CD1c-positive myeloid dendritic cell (primary cell): ENCODE results near the gene SLITRK5.

ENCODE experiments used
- DNase-seq: peaks from one replicate; pipeline ENCODE4 v3.0.0-alpha.2; 2016; ENCODE audit errors: extremely low spot score

The SLITRK5 gene

DNA sequence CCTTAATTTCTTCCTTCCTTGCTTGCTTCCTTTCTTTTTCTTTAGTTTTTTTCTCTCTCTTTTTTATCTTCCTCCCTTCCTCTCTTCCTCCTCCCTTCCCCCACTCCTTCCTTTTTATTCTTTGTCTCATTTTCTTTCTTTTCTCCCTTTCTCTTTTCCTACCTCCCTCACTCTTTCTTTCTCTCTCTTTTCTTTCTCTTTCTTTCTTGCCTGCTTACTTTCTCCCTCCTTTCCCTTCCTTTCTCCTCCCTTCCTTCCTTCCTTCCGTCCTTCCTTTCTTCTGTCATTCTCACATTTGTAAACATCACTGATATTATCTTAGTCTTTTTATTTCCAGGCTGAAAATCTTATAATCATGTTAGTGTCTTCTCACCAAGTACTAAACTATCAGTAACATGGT, 38.8 kb downstream of the SLITRK5 start:
- no peak for DNase-seq

DNA sequence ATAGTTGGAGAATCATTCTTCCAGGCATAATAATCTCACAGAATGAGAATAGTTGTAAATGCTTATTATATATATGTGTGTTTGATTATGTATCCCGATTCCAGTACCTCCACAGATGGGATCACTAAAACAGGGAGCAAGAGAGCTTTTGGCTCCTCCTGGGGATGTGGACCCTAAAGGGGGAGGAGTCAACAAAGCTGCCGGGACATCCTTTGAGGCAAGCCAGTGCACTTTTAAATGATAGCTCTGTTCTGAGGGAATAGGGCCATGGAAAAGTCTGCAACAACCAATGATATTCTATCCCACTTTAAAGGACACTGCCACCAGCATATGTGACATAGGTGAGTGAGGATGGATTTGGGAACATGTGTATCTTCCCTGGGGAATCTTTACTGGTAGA, 40.8 kb downstream of the SLITRK5 start:
- DNase-seq: no peak
